Measurements from ENCODE around the gene PITPNC1. TPM values are rescaled to one million over a fixed set of nuclear protein-coding genes. Genes with fewer than 3 reads are reported as not detected.
A peak's percentile ranks its signal among the peaks of the same experiment; 100 is the strongest.

PITPNC1 gene
- total RNA-seq, 1 experiment from 2014 or later: 37.5 TPM

DNA sequence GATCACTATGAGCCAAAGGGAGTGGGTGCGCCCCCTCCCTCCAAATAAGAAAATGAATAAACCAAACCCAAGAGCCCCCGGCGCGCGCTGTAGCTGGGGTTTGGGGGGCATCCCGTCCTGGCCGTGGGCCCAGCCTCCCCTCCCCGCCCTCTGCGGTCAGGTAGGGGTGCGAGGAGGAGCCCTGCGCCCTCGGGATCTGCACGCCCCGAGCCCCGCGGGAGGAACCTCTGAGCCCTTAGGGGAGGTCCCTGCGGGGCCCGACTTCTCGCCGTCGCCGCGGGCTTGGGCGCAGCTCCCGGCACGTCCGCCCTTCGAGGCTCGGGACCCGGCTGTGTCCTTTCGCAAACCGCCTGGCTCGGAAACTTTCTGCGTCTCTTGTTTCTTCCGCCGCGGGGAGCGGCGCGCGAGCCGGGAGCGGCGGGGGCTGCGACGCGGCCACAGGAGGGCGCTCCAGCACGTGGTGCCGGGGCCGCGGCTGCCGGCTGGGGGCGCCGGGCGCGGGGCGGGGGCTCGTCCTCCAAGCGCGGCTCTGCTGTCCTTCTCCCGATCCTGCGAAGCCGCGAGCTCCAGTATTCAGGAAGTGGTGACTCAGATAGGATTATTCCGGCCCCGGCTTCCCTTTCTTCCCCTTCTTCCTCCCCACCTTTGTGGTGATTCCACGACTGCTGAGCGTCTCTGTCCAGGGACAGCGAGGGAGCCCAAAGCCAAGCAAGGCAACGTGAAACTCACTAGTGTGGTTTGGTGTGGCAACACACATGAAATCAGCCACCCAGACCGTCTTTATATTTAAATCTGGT, 1.6 kb downstream of the PITPNC1 start:
- Histone ChIP-seq H3K9me3 (ENCODE audit: control insufficient read depth, low read depth, low read length) (no peaks in the 10 kb centered on the region), H2BK12ac (ENCODE audit: insufficient read length, low read depth, low read length) (peak overlapping the region; percentile 43), H3K27ac (ENCODE audit: insufficient read length, low read depth, low read length) (no peak overlapping the region), H4K8ac (replicated peaks; ENCODE audit: insufficient read length, low read depth, low read length) (no peak overlapping the region), H3T11ph (ENCODE audit: low read length) (no peak overlapping the region), H3K23me2 (ENCODE audit: insufficient read length, low read depth, low read length, poor library complexity, severe bottlenecking) (peaks cover 11% of the 10 kb centered on the region), H3K56ac (ENCODE audit: insufficient read length, low read depth, low read length) (no peak overlapping the region), H4K20me1 (ENCODE audit: control insufficient read depth, insufficient read depth, insufficient read length) (no peaks in the 10 kb centered on the region), H3K23ac (ENCODE audit: insufficient read length, low read depth, low read length) (no peak overlapping the region), H4K91ac (ENCODE audit: insufficient read length, low read depth, low read length) (no peak overlapping the region), H3K4ac (ENCODE audit: low read depth, low read length) (no peak overlapping the region), H3K4me2 (ENCODE audit: insufficient read depth, insufficient read length, low read length) (peak overlapping the region; percentile 59), H3K18ac (ENCODE audit: insufficient read length, low read depth, low read length) (peak overlapping the region; percentile 57), H3K79me1 (ENCODE audit: insufficient read depth, low read depth, low read length, poor library complexity, severe bottlenecking) (no peaks in the 10 kb centered on the region), H2AK5ac (ENCODE audit: insufficient read length, low read length) (no peak overlapping the region), H2BK5ac (ENCODE audit: insufficient read length, low read length) (no peak overlapping the region), H2BK15ac (ENCODE audit: low read depth, low read length) (peak overlapping the region; percentile 73; the same call in 1 of the 2 replicates), H3K9ac (ENCODE audit: extremely low read depth, insufficient read length, low read length) (peak overlapping the region; percentile 59), H3K79me2 (ENCODE audit: insufficient read depth, low read length) (peaks cover 3% of the 10 kb centered on the region; the same call in 1 of the 2 replicates), H3K27me3 (ENCODE audit: insufficient read depth, low read length) (no peaks in the 10 kb centered on the region), H2BK120ac (ENCODE audit: low read depth, low read length, poor library complexity, severe bottlenecking) (no peak overlapping the region), H2AFZ (ENCODE audit: low read length) (no peak overlapping the region), H3K4me1 (ENCODE audit: insufficient read depth, low read length) (peaks cover 2% of the 10 kb centered on the region; the same call in 1 of the 2 replicates), H2BK20ac (ENCODE audit: low read depth, low read length, poor library complexity, severe bottlenecking) (no peak overlapping the region), H3K14ac (ENCODE audit: insufficient read depth, low read length) (peak overlapping the region; percentile 94), H4K5ac (ENCODE audit: insufficient read length, low read depth, low read length) (no peak overlapping the region)
- peaks cover 8 to 12% of the 10 kb centered on the region in 2 experiments for H3K9me3 Mint-ChIP-seq
- H3K27ac Mint-ChIP-seq: peak overlapping the region; percentile 26 to 97 (median 61); a peak in 6 of 7 replicates
- TF ChIP-seq CTCF (conservative IDR thresholded peaks at IDR 0.05): peak; percentile 72
- peak; percentile 95 for DNase-seq
- H3K36me3 Mint-ChIP-seq (ENCODE audit: insufficient read depth in 1 of 3, low read depth in 3 of 3): peaks cover 20 to 25% (median 22%) of the 10 kb centered on the region in 3 experiments
- peak overlapping the region; percentile 69 to 87 for H3K4me3 Mint-ChIP-seq
- H3K4me1 Mint-ChIP-seq: peaks cover 31 to 34% of the 10 kb centered on the region in 2 experiments
- no CpG with 5 or more reads among the region's 72 CpGs for WGBS (ENCODE audit: extremely low coverage, insufficient read length, low lambda C conversion rate)
- no peaks in the 10 kb centered on the region for H3K27me3 Mint-ChIP-seq (ENCODE audit: low read depth)

All from H9 (cell line).